ENCODE results near the gene SHBG.

The SHBG gene

DNA sequence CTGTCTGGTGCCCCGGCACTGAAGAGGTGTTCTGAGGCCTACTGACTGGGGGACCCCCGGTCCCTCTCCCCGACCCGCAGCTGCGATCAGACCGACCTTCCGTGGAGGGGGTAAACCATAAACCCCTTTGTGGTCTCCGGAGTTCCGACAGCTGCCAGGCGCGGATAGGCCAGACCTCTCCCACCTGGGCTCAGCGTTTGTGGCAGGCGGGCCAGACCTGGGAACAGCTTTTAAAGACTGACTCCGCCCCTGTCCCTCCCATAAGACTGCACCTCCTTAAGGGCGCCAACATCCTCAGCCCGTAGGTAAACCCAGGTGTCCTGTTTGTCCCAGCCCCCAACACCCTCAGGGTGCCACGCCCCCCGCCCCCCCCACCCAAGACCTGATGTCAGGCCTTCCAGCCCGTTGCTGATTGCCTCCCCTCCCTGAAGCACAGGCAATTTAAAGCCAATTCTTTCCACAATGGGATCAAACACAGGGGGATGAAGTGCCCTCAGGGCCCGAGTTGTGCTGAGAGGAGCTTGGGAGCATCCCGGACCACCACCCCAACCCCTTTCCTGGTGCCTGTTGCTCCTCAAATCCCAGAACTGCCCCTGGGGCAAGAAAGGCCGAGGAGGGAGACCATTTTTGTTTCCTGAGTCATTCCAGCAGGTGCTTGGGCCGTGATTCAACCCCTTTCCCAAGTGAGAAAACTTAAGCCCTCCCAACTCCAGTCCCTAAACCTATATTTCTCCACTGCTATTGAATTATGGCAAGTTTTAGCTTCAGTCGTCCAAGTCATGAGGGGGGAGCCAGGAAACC lies 39.8 kb upstream of the SHBG start, which contains the start of gene SOX15:
TSS of gene SOX15 (minus strand) at position 204 of the 801 bp plus-strand sequence. CDS start 418 bp downstream, outside the sequence.
- Histone ChIP-seq H3F3A (ENCODE audit: insufficient read depth, low read length) (no peaks in the 10 kb centered on the region), H3K9me2 (ENCODE audit: low read depth, low read length) (no peaks in the 10 kb centered on the region), H3K9me3 (ENCODE audit: low read length) (no peaks in the 10 kb centered on the region), H3K79me2 (ENCODE audit: insufficient read depth, low read length) (no peaks in the 10 kb centered on the region), H3K27ac (ENCODE audit: low read depth, low read length, poor library complexity, severe bottlenecking) (no peak within 1 kb of the TSS), H2AFZ (ENCODE audit: low read length) (no peak within 1 kb of the TSS), H4K20me1 (ENCODE audit: insufficient read depth, low read length) (no peaks in the 10 kb centered on the region), H3K4me3 (ENCODE audit: low read depth, low read length, poor library complexity, severe bottlenecking) (no peak within 1 kb of the TSS), H3K4me2 (ENCODE audit: low read length) (no peak within 1 kb of the TSS), H3K4me1 (ENCODE audit: insufficient read depth, low read length, severe bottlenecking) (peaks cover 6% of the 10 kb centered on the region), H3K36me3 (ENCODE audit: insufficient read depth, low read length) (peaks cover 75% of the 10 kb centered on the region), H3K9ac (ENCODE audit: low read length) (no peak within 1 kb of the TSS), H3K27me3 (ENCODE audit: insufficient read depth, low read length) (no peaks in the 10 kb centered on the region)
- TF ChIP-seq, protein P1, sequence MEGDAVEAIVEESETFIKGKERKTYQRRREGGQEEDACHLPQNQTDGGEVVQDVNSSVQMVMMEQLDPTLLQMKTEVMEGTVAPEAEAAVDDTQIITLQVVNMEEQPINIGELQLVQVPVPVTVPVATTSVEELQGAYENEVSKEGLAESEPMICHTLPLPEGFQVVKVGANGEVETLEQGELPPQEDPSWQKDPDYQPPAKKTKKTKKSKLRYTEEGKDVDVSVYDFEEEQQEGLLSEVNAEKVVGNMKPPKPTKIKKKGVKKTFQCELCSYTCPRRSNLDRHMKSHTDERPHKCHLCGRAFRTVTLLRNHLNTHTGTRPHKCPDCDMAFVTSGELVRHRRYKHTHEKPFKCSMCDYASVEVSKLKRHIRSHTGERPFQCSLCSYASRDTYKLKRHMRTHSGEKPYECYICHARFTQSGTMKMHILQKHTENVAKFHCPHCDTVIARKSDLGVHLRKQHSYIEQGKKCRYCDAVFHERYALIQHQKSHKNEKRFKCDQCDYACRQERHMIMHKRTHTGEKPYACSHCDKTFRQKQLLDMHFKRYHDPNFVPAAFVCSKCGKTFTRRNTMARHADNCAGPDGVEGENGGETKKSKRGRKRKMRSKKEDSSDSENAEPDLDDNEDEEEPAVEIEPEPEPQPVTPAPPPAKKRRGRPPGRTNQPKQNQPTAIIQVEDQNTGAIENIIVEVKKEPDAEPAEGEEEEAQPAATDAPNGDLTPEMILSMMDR (IDR thresholded peaks at IDR 0.05; ENCODE audit: low read length) = no peak
- TF ChIP-seq EZH2 (IDR thresholded peaks at IDR 0.05; ENCODE audit: borderline replicate concordance, low read length) = no peak

DNA sequence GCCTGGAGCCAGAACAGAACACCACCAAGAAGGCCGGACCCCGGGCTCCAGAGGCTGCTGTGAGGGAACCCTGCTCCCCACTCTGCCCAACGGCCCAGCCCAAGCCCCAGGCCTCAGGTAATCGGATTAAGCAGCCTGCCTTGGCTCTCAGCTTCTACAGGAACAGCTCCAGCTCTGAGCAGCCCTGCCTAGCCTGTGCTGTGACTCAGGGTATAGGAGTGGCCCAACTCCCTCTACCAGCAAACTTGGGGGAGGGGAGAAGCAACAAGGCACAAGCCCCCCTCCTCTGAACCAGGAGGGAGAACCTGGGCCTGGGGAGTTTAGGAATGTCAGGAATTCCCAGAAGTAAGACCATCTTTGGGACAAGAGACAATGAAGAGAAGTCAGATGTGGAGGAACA lies 39.2 kb upstream of the SHBG start:
- Histone ChIP-seq H3K9me2 (ENCODE audit: low read depth, low read length) (no peaks in the 10 kb centered on the region), H3K9me3 (ENCODE audit: low read length) (no peaks in the 10 kb centered on the region), H3K4me3 (ENCODE audit: low read depth, low read length, poor library complexity, severe bottlenecking) (no peak overlapping the region), H3K27ac (ENCODE audit: low read depth, low read length, poor library complexity, severe bottlenecking) (no peak overlapping the region), H3K79me2 (ENCODE audit: insufficient read depth, low read length) (no peaks in the 10 kb centered on the region), H4K20me1 (ENCODE audit: insufficient read depth, low read length) (no peaks in the 10 kb centered on the region), H3K27me3 (ENCODE audit: insufficient read depth, low read length) (no peaks in the 10 kb centered on the region), H3K9ac (ENCODE audit: low read length) (no peak overlapping the region), H2AFZ (ENCODE audit: low read length) (no peak overlapping the region), H3K4me1 (ENCODE audit: insufficient read depth, low read length, severe bottlenecking) (no peaks in the 10 kb centered on the region), H3F3A (ENCODE audit: insufficient read depth, low read length) (no peaks in the 10 kb centered on the region), H3K36me3 (ENCODE audit: insufficient read depth, low read length) (peaks cover 82% of the 10 kb centered on the region), H3K4me2 (ENCODE audit: low read length) (no peak overlapping the region)
- TF ChIP-seq, protein P1 (IDR thresholded peaks at IDR 0.05; ENCODE audit: low read length) = no peak
- no peak for TF ChIP-seq EZH2 (IDR thresholded peaks at IDR 0.05; ENCODE audit: borderline replicate concordance, low read length)

DNA sequence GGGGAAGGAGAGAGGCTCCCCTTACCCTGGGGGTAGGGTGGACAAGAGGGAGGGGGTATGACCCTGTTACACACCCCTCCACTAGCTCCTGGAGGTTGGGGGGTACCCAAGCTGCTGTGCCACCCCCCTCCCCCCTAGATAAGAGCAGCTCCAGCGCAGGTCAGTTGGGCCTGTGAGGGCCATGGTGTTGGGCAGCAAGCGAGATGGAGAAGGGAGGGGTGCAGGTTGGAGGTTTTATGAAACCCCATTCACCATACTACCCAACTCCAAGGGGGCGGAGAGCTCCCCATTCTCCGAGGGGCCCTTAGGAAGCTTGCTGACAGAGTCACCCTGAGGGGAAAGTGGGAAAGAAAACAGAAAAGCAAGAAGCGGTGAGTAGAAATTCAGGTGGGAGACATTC lies 38.3 kb upstream of the SHBG start:
- TF ChIP-seq, protein P1 (IDR thresholded peaks at IDR 0.05; ENCODE audit: low read length) = no peak
- TF ChIP-seq EZH2 (IDR thresholded peaks at IDR 0.05; ENCODE audit: borderline replicate concordance, low read length) = no peak
- Histone ChIP-seq H3K4me3 (ENCODE audit: low read depth, low read length, poor library complexity, severe bottlenecking) (no peak overlapping the region), H3K36me3 (ENCODE audit: insufficient read depth, low read length) (peaks cover 91% of the 10 kb centered on the region), H3F3A (ENCODE audit: insufficient read depth, low read length) (no peaks in the 10 kb centered on the region), H3K4me2 (ENCODE audit: low read length) (no peak overlapping the region), H3K27ac (ENCODE audit: low read depth, low read length, poor library complexity, severe bottlenecking) (no peak overlapping the region), H3K79me2 (ENCODE audit: insufficient read depth, low read length) (no peaks in the 10 kb centered on the region), H3K9me2 (ENCODE audit: low read depth, low read length) (no peaks in the 10 kb centered on the region), H3K9me3 (ENCODE audit: low read length) (no peaks in the 10 kb centered on the region), H2AFZ (ENCODE audit: low read length) (no peak overlapping the region), H3K4me1 (ENCODE audit: insufficient read depth, low read length, severe bottlenecking) (no peaks in the 10 kb centered on the region), H4K20me1 (ENCODE audit: insufficient read depth, low read length) (no peaks in the 10 kb centered on the region), H3K9ac (ENCODE audit: low read length) (no peak overlapping the region), H3K27me3 (ENCODE audit: insufficient read depth, low read length) (no peaks in the 10 kb centered on the region)
